H1 (cell line): ENCODE results near the gene ATXN7. TPM values are rescaled to one million over a fixed set of nuclear protein-coding genes. Genes with fewer than 3 reads are reported as not detected.

Experiments
- CTCF ChIA-PET: fragments of 300-600 bp; sonication (Branson Sonifier 250); formaldehyde crosslinking; loops from one replicate; lab custom pipeline; 2021; ENCODE audit not compliant: partially characterized antibody; lab: Charles Lee
- POLR2A ChIA-PET: fragments of 300-600 bp; sonication (Branson Sonifier 250); formaldehyde crosslinking; loops from one replicate; lab custom pipeline; 2021; ENCODE audit warnings: inconsistent platforms; ENCODE audit not compliant: partially characterized antibody; lab: Charles Lee
- DNase-seq, 2 experiments: peaks; one replicate each; pipeline versions ENCODE4 v3.0.0 to v3.0.0-alpha.2; 2010 to 2022; ENCODE audit warnings: low spot score in 2 of 2, low read depth in 1 of 2, mixed read lengths in 1 of 2
- FAIRE-seq: peaks from 2 replicates; lab custom pipeline; 2011; peaks lifted over from hg19 to GRCh38; lab: Jason Lieb, UNC
- H2AFZ ChIP-seq: 2 replicates; pipeline ENCODE4 v1.8.1; 2012; ENCODE audit warnings: low read length, inconsistent platforms
- H2AK5ac ChIP-seq: 2 replicates; pipeline ENCODE4 v1.6.1; 2013; ENCODE audit warnings: low read depth, low read length
- H2BK120ac ChIP-seq: replicated peaks from 2 replicates; pipeline ENCODE3; 2013; ENCODE audit warnings: low read depth, low read length, inconsistent platforms
- H2BK12ac ChIP-seq: 2 replicates; pipeline ENCODE4 v1.6.1; 2013; ENCODE audit warnings: low read depth, low read length
- H2BK15ac ChIP-seq: 2 replicates; pipeline ENCODE4 v1.6.1; 2013; ENCODE audit warnings: low read length
- H2BK20ac ChIP-seq: 2 replicates; pipeline ENCODE4 v1.6.1; 2013; ENCODE audit warnings: low read length
- H2BK5ac ChIP-seq: 2 replicates; pipeline ENCODE4 v1.6.1; 2013; ENCODE audit warnings: low read depth, low read length
- H3K14ac ChIP-seq: 2 replicates; pipeline ENCODE4 v1.6.1; 2013; ENCODE audit warnings: inconsistent platforms; ENCODE audit not compliant: insufficient read length
- H3K18ac ChIP-seq: 2 replicates; pipeline ENCODE4 v1.6.1; 2013; ENCODE audit warnings: low read length; ENCODE audit errors: extremely low read depth
- H3K23ac ChIP-seq: 2 replicates; pipeline ENCODE4 v1.6.1; 2013; ENCODE audit warnings: inconsistent platforms; ENCODE audit not compliant: insufficient read length
- H3K23me2 ChIP-seq: 2 replicates; pipeline ENCODE4 v1.6.1; 2013; ENCODE audit warnings: low read depth, low read length
- H3K27ac ChIP-seq: 2 replicates; pipeline ENCODE4 v1.6.1; 2011; ENCODE audit warnings: low read depth, low read length, inconsistent platforms
- H3K27me3 ChIP-seq, 4 experiments: replicated peaks in 1 of 4; 1 replicate in 1 of 4; 2 replicates in 3 of 4; pipeline versions ENCODE4 v1.6.1 to v1.8.1; 2011 to 2013; ENCODE audit warnings: low read length in 3 of 4, mild to moderate bottlenecking in 3 of 4, inconsistent platforms in 2 of 4, mixed read lengths in 2 of 4, moderate library complexity in 1 of 4; ENCODE audit not compliant: control insufficient read depth in 3 of 4, insufficient read depth in 3 of 4; ENCODE audit errors: extremely low read depth in 1 of 4
- H3K36me3 ChIP-seq, 4 experiments: 2 replicates each; pipeline versions ENCODE4 v1.6.1 to v1.8.1; 2011 to 2013; ENCODE audit warnings: mild to moderate bottlenecking in 4 of 4, low read length in 3 of 4, moderate library complexity in 2 of 4, control low read depth in 1 of 4, inconsistent platforms in 1 of 4; ENCODE audit not compliant: insufficient read depth in 4 of 4, control insufficient read depth in 2 of 4
- H3K4ac ChIP-seq: replicated peaks from 2 replicates; pipeline ENCODE3; 2013; ENCODE audit warnings: low read length, low read depth, mixed read lengths, inconsistent platforms; ENCODE audit not compliant: insufficient read length
- H3K4me1 ChIP-seq, 4 experiments: replicated peaks in 1 of 4; 1 replicate in 1 of 4; 2 replicates in 3 of 4; pipeline versions ENCODE4 v1.6.1 to v1.8.1; 2011 to 2013; ENCODE audit warnings: low read length in 3 of 4, inconsistent platforms in 2 of 4, mixed read lengths in 1 of 4; ENCODE audit not compliant: insufficient read depth in 4 of 4, control insufficient read depth in 3 of 4
- H3K4me2 ChIP-seq, 2 experiments: 2 replicates each; pipeline versions ENCODE4 v1.6.1 to v1.8.1; 2011 to 2013; ENCODE audit warnings: low read depth in 2 of 2, low read length in 2 of 2, control low read depth in 1 of 2, inconsistent platforms in 1 of 2, mild to moderate bottlenecking in 1 of 2; ENCODE audit not compliant: insufficient read depth in 1 of 2
- H3K4me3 ChIP-seq, 4 experiments: fragments of 200-600, 300-600 bp in 1 of 4; sonication (generic), shearing (Covaris generic), sonication (Bioruptor Twin) in 1 of 4; 2 replicates each; pipeline versions ENCODE4 v1.5.1 to v1.8.1; 2011 to 2016; ENCODE audit warnings: low read length in 4 of 4, low read depth in 3 of 4, control low read depth in 2 of 4, inconsistent platforms in 2 of 4, mild to moderate bottlenecking in 2 of 4, mixed read lengths in 1 of 4, moderate library complexity in 1 of 4; ENCODE audit not compliant: insufficient read depth in 2 of 4; ENCODE audit errors: extremely low read depth in 1 of 4
- H3K56ac ChIP-seq: replicated peaks from 2 replicates; pipeline ENCODE3; 2013; ENCODE audit warnings: low read depth, mild to moderate bottlenecking, mixed read lengths, low read length, inconsistent platforms; ENCODE audit not compliant: insufficient read length
- H3K79me1 ChIP-seq: 2 replicates; pipeline ENCODE4 v1.6.1; 2013; ENCODE audit warnings: low read depth, low read length, control low read depth
- H3K79me2 ChIP-seq, 2 experiments: 2 replicates each; pipeline versions ENCODE4 v1.6.1 to v1.8.1; 2012 to 2013; ENCODE audit warnings: low read length in 2 of 2, mild to moderate bottlenecking in 2 of 2, inconsistent platforms in 1 of 2; ENCODE audit not compliant: insufficient read depth in 2 of 2, control insufficient read depth in 1 of 2
- H3K9ac ChIP-seq, 4 experiments: replicated peaks in 1 of 4; 1 replicate in 1 of 4; 2 replicates in 3 of 4; pipeline versions ENCODE4 v1.6.1 to v1.8.1; 2011 to 2013; ENCODE audit warnings: low read depth in 3 of 4, low read length in 3 of 4, control low read depth in 2 of 4, mild to moderate bottlenecking in 2 of 4, moderate library complexity in 2 of 4, inconsistent platforms in 1 of 4; ENCODE audit errors: extremely low read depth in 1 of 4
- H3K9me3 ChIP-seq, 2 experiments: 2 replicates each; pipeline versions ENCODE4 v1.6.1 to v1.8.1; 2012 to 2013; ENCODE audit warnings: mild to moderate bottlenecking in 2 of 2, moderate library complexity in 2 of 2, control low read depth in 1 of 2, inconsistent platforms in 1 of 2, low read depth in 1 of 2, low read length in 1 of 2, mixed read lengths in 1 of 2; ENCODE audit not compliant: insufficient read depth in 2 of 2
- H4K20me1 ChIP-seq, 2 experiments: replicated peaks in 1 of 2; 2 replicates each; pipeline versions ENCODE3 to v1.8.1; 2011 to 2013; ENCODE audit warnings: inconsistent platforms in 2 of 2, low read length in 2 of 2, mild to moderate bottlenecking in 1 of 2; ENCODE audit not compliant: insufficient read depth in 2 of 2, control insufficient read depth in 1 of 2
- H4K5ac ChIP-seq: 2 replicates; pipeline ENCODE4 v1.6.1; 2013; ENCODE audit warnings: low read length, low read depth, mixed read lengths, inconsistent platforms; ENCODE audit not compliant: insufficient read length
- H4K8ac ChIP-seq: 2 replicates; pipeline ENCODE4 v1.8.0; 2013; ENCODE audit warnings: mild to moderate bottlenecking, moderate library complexity, low read length, inconsistent platforms; ENCODE audit not compliant: insufficient read depth; ENCODE audit errors: extremely low read depth
- H4K91ac ChIP-seq: replicated peaks from 2 replicates; pipeline ENCODE3; 2013; ENCODE audit warnings: low read length, mixed read lengths, inconsistent platforms; ENCODE audit not compliant: insufficient read length
- ASH2L ChIP-seq: fragments of 200-600, 300-600 bp; sonication (generic); IDR thresholded peaks from one replicate; pipeline ENCODE4 v1.7.1; 2017; ENCODE audit warnings: low read length
- BACH1 ChIP-seq: IDR thresholded peaks from 2 replicates; pipeline ENCODE4 v1.6.1; 2012; ENCODE audit warnings: low read length, improper control_type of control experiment
- BCL11A ChIP-seq, 2 experiments: IDR thresholded peaks; one replicate each; pipeline ENCODE4 v1.6.1; 2011; ENCODE audit warnings: low read depth in 2 of 2, low read length in 2 of 2, mild to moderate bottlenecking in 2 of 2
- CHD1 ChIP-seq: IDR thresholded peaks from 2 replicates; pipeline ENCODE4 v1.6.1; 2012; ENCODE audit warnings: low read depth, low read length, improper control_type of control experiment
- CREB1 ChIP-seq: IDR thresholded peaks from 2 replicates; pipeline ENCODE4 v1.6.1; 2012; ENCODE audit warnings: inconsistent platforms
- E2F6 ChIP-seq: IDR thresholded peaks from 2 replicates; pipeline ENCODE4 v1.6.1; 2012; ENCODE audit warnings: inconsistent platforms
- TCF12 ChIP-seq: IDR thresholded peaks from 2 replicates; pipeline ENCODE4 v1.6.1; 2011; ENCODE audit warnings: low read depth, mild to moderate bottlenecking, low read length
- WGBS, 2 experiments: shearing (Covaris generic) in 1 of 2; methylation state at CpG; one replicate each; pipeline versions ENCODE4 v1.1.6 to v1.1.7; 2013 to 2015; ENCODE audit warnings: low lambda C conversion rate in 2 of 2, mixed read lengths in 2 of 2, inconsistent platforms in 1 of 2, low coverage in 1 of 2, missing lambda C conversion rate in 1 of 2; ENCODE audit not compliant: insufficient replicate concordance in 2 of 2, insufficient coverage in 1 of 2, insufficient read length in 1 of 2; ENCODE audit errors: extremely low coverage in 1 of 2, missing lambda C conversion rate in 1 of 2; 5-methylcytosine and 5-hydroxymethylcytosine counted together
- polyA plus RNA-seq, 7 experiments: library from polyadenylated mRNA; depleted of rRNA in 3 of 7; stranded (reverse) in 5 of 7; unstranded in 2 of 7; fragments of >200 nt in 5 of 7; fragments of 200-250 nt in 2 of 7; gene quantifications; 1 replicate in 5 of 7; 2 replicates in 1 of 7; 4 replicates in 1 of 7; pipeline versions ENCODE4 v1.2.1 to v1.2.3, GENCODE V29; 2011 to 2013; ENCODE audit warnings: missing spikeins in 2 of 7, mixed read lengths in 2 of 7
- total RNA-seq: library from RNA; stranded (reverse); fragmentation: NEBNext Ultra II Directional; extraction: Animal tissue kit (Norgen Biotek cat#: 25700); gene quantifications from 2 replicates; pipeline ENCODE4 v1.2.1, GENCODE V29; 2021
- TF ChIP-seq, protein P1 (sequence below): IDR thresholded peaks from 2 replicates; pipeline ENCODE4 v1.6.1; 2012; ENCODE audit warnings: inconsistent platforms

ATXN7 gene
- total and polyA plus RNA-seq, 2 of the 8 experiments (the other 6 are each of a cell fraction or from before 2014, with no cell fraction given), result 15.5 to 16.8 TPM

GRCh38 chr3:63922491-63923199 is 59.0 kb downstream of the ATXN7 start:
- ChIA-PET CTCF (interaction anchor here (1.2 kb wide), 1 partner anchor 571 kb away, joined by 3 read pairs; no protein-coding TSS in a partner anchor), POLR2A (interaction anchor here (0.7 to 1.5 kb wide), 2 partner anchors 10 to 15 kb away, joined by 3 read pairs; partner anchors contain the start of gene SCAANT1)
- no peak overlapping the region for H4K8ac ChIP-seq
- H3K79me1 ChIP-seq, result peaks cover 4% of the 10 kb centered on the region
- H4K5ac ChIP-seq, result no peak overlapping the region
- H2BK15ac ChIP-seq, result no peak overlapping the region
- H3K4me2 ChIP-seq, result no peak overlapping the region
- no peak overlapping the region for H3K56ac ChIP-seq
- no peaks in the 10 kb centered on the region; the same call in 1 of the 2 replicates for H3K23me2 ChIP-seq
- no peak overlapping the region for H3K14ac ChIP-seq
- no peaks in the 10 kb centered on the region for H3K27me3 ChIP-seq
- peaks cover 4 to 29% (median 9%) of the 10 kb centered on the region in 4 experiments; a peak in 6 of 8 replicates for H3K36me3 ChIP-seq
- H4K91ac ChIP-seq, result no peak overlapping the region
- H3K4me1 ChIP-seq, result no peaks in the 10 kb centered on the region
- H2BK12ac ChIP-seq, result no peak overlapping the region
- no peak overlapping the region for H3K9ac ChIP-seq
- no peak for DNase-seq
- no peak for FAIRE-seq
- no peak overlapping the region for H2BK20ac ChIP-seq
- no peak overlapping the region for H3K18ac ChIP-seq
- 100% methylated on average over 2 of the region's 2 CpGs; no CpG with 5 or more reads in 1 of the 2 experiments for whole genome bisulfite sequencing, 2 experiments
- no peak overlapping the region for H2AFZ ChIP-seq
- H3K79me2 ChIP-seq, result 0 out of 4 replicates have a peak, but pooled peaks cover 0 to 5% of the 10 kb centered on the region in 2 experiments
- H3K4me3 ChIP-seq, result no peak overlapping the region
- H2BK120ac ChIP-seq, result no peak overlapping the region
- H3K4ac ChIP-seq, result no peak overlapping the region
- H2AK5ac ChIP-seq, result no peak overlapping the region
- H3K27ac ChIP-seq, result no peak overlapping the region
- H4K20me1 ChIP-seq, result no peaks in the 10 kb centered on the region
- peaks cover 10% of the 10 kb centered on the region in 2 experiments; a peak in 3 of 4 replicates for H3K9me3 ChIP-seq
- no peak overlapping the region for H3K23ac ChIP-seq
- no peak overlapping the region for H2BK5ac ChIP-seq
- TF ChIP-seq CREB1, result no peak
- no peak for TF ChIP-seq TCF12
- TF ChIP-seq CHD1, result no peak
- TF ChIP-seq, protein P1, sequence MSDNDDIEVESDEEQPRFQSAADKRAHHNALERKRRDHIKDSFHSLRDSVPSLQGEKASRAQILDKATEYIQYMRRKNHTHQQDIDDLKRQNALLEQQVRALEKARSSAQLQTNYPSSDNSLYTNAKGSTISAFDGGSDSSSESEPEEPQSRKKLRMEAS, result no peak
- TF ChIP-seq BACH1, result no peak
- TF ChIP-seq E2F6, result no peak
- no peak for TF ChIP-seq ASH2L
- TF ChIP-seq BCL11A (IDR thresholded peaks at IDR 0.05; ENCODE audit: low read depth in 2 of 2, low read length in 2 of 2), result no peak
